Stimulated activated CD8-positive, alpha-beta memory T cell treated with anti-CD3 and anti-CD28 coated beads, Interleukin-4, amount 100 ng/mL, for 24 hours (primary cell): ENCODE results near the gene ANO3.
"Not testable (repeated sequence)": the region's sequence is repeated elsewhere in the genome, so short reads cannot be mapped to it uniquely, and the experiment has no call there.

ENCODE experiments used
- DNase-seq: peaks from one replicate; pipeline ENCODE4 v3.0.0-alpha.2; 2020; ENCODE audit warnings: low read depth

Gene ANO3

GRCh38 chr11:26626346-26626745 is 294.4 kb downstream of the ANO3 start:
- DNase-seq = no peak

GRCh38 chr11:26632691-26633159 is 300.8 kb downstream of the ANO3 start:
- no peak for DNase-seq

- DNase-seq = not testable (repeated sequence)
Observed at GRCh38 chr11:26643314-26643713, 311.4 kb downstream of the ANO3 start.

GRCh38 chr11:26649884-26650283 is 318.0 kb downstream of the ANO3 start:
- no peak for DNase-seq

- DNase-seq = no peak
Observed at GRCh38 chr11:26651916-26652315, 320.0 kb downstream of the ANO3 start.

- DNase-seq = no peak
Observed at GRCh38 chr11:26655287-26655686, 323.4 kb downstream of the ANO3 start.

- DNase-seq = no peak
Observed at GRCh38 chr11:26662916-26663315, 331.0 kb downstream of the ANO3 start.

GRCh38 chr11:26665036-26665435 is 333.1 kb downstream of the ANO3 start:
- no peak for DNase-seq

- DNase-seq = no peak
Observed at GRCh38 chr11:26665946-26666345, 334.0 kb downstream of the ANO3 start.

GRCh38 chr11:26675233-26675928 is 343.5 kb downstream of the ANO3 start:
- DNase-seq = no peak

GRCh38 chr11:26676641-26677040 is 344.7 kb downstream of the ANO3 start:
- no peak for DNase-seq

- no peak for DNase-seq
Observed at GRCh38 chr11:26677566-26677965, 345.6 kb downstream of the ANO3 start.

- no peak for DNase-seq
Observed at GRCh38 chr11:26687351-26687750, 355.4 kb downstream of the ANO3 start.

GRCh38 chr11:26688701-26689100 is 356.8 kb downstream of the ANO3 start:
- no peak for DNase-seq

- no peak for DNase-seq
Observed at GRCh38 chr11:26696330-26696729, 364.4 kb downstream of the ANO3 start.

GRCh38 chr11:26698224-26698623 is 366.3 kb downstream of the ANO3 start:
- no peak for DNase-seq

- no peak for DNase-seq
Observed at GRCh38 chr11:26700574-26701235, 368.8 kb downstream of the ANO3 start.

- no peak for DNase-seq
Observed at GRCh38 chr11:26702406-26702805, 370.5 kb downstream of the ANO3 start.

- DNase-seq = no peak
Observed at GRCh38 chr11:26703411-26704191, 371.7 kb downstream of the ANO3 start.

GRCh38 chr11:26704249-26704648 is 372.3 kb downstream of the ANO3 start:
- DNase-seq = no peak

- DNase-seq = no peak
Observed at GRCh38 chr11:26706181-26706580, 374.3 kb downstream of the ANO3 start.

GRCh38 chr11:26708736-26709456 is 377.0 kb downstream of the ANO3 start:
- no peak for DNase-seq
